Activated CD4-positive, alpha-beta T cell treated with anti-CD3 and anti-CD28 coated beads, Interleukin-10, Interleukin-2, amounts not matched to agents 100 ng/mL and 50 ng/mL, durations not matched to agents 16 hours and 8 hours (primary cell): ENCODE data around the gene GLRA1.
A peak's percentile ranks its signal among the peaks of the same experiment; 100 is the strongest.
"Not testable (repeated sequence)": the region's sequence is repeated elsewhere in the genome, so short reads cannot be mapped to it uniquely, and the experiment has no call there.

ENCODE experiments used
- DNase-seq: peaks from one replicate; pipeline ENCODE4 v3.0.0-alpha.2; 2020

GLRA1 gene

DNA sequence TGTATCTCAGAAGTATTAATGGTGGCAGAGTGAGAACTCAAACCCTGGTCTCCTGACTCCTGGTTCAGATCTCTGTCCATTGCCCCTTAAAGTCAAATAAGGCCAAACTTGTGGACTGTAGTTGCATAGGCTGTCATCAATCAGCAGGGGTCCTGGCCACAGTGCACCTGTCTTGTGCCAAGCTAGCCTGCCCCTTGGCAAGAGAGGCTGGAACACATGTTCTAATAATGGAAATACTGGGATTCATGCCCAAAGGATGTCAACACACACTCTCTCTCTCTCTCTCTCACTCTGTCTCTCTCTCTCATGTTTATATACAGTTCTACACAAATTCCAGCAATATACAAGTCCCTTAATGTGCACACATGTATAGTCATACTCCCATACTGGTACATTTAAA, 44.3 kb downstream of the GLRA1 start:
- DNase-seq, result no peak

- no peak for DNase-seq
These were observed 51.0 kb downstream of the GLRA1 start for GRCh38 chr5:151873701-151874100.

DNA sequence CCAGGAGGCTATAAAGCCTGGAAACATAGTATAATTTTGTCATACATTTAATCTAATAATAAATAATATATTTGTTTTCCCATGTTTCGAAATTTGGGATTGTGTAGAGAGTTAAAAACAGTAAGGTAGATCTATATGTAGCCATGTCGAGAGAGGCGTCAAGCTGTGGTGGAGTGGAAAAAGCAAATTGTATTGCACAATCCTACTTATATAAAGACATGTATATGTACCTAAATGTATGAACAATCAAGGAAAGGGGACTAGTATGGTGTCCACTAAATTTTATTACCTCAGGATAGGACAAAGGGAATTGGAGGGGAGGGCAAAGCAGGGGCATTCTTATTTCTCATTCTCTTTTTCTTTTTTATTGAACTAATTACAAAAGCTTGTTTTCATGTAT, 52.0 kb downstream of the GLRA1 start:
- no peak for DNase-seq

GRCh38 chr5:151870820-151871219, 53.8 kb downstream of the GLRA1 start:
- DNase-seq, result peak; percentile 4

GRCh38 chr5:151870271-151870670, 54.4 kb downstream of the GLRA1 start:
- no peak for DNase-seq

- no peak for DNase-seq
These were observed 54.8 kb downstream of the GLRA1 start for GRCh38 chr5:151869843-151870242.

GRCh38 chr5:151868451-151868850, 56.2 kb downstream of the GLRA1 start:
- DNase-seq, result peak; percentile 19

DNA sequence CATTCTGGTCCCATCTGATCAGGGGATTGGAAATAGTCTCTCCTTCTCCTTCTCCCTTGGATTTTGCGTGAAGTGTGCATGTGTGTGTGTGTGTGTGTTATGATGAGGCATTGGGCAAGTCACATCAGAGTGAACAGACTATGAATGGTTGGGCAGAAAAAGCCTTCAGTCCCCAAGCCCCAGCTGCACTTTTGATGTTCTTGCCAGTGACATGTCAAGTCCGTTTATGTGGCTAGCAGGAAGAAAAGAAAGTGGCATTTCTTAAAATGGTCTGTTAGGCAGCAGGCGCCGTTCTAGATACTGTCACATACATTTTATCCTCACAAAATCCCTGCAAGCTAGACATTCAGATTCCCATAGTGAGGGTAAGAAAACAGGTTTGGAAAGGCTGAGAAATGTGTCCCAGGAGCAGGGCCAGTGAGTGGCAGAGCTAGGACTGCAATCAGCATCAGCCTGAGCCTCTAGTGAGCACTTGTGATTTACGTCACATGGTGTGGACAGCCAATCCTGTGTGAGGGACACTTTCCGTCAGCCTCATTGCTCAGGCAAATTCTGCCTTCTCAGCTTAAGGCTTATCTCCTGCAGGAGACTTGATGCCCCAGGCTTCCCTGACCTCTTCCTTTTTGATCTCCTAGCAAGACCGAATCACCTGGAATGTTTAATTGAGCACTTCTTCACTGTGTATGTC, 60.4 kb downstream of the GLRA1 start:
- no peak for DNase-seq

GRCh38 chr5:151863566-151863965, 61.1 kb downstream of the GLRA1 start:
- no peak for DNase-seq

DNA sequence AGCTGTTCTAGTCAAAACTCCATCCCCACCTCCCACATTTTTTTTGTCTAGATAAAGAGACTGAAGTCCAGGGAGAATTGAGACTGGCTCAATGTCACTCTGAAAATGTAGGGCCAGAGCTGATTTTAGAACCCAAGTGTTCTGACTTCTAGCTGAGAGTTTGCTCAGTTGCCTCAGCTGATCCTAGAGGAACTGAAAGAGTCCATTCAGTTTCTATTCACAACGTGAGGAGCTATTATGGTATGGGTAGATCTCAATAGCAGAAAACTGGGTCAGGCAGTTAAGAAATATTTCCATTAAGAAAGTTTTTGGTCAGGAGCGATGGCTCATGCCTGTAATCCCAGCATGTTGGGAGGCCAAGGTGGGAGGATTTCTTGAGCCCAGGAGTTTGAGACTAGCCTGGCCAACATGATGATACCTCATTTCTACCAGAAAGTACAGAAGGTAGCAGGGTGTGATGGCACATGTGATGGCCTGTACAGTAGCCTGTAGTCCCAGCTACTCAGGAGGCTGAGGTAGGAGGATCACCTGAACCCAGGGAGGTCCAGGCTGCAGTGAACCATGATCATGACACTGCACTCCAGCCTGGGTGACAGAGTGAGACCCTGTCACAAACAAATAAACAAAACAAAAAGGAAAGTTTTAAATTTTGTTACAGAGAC, 61.7 kb downstream of the GLRA1 start:
- no peak for DNase-seq

DNA sequence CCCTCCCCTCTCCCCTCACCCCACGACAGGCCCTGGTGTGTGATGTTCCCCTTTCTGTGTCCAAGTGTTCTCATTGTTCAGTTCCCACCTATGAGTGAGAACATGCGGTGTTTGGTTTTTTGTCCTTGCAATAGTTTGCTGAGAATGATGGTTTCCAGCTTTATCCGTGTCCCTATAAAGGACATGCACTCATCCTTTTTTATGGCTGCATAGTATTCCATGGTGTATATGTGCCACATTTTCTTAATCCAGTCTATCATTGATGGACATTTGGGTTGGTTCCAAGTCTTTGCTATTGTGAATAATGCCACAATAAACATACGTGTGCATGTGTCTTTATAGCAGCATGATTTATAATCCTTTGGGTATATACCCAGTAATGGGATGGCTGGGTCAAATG, 63.8 kb downstream of the GLRA1 start:
- DNase-seq, result not testable (repeated sequence)

DNA sequence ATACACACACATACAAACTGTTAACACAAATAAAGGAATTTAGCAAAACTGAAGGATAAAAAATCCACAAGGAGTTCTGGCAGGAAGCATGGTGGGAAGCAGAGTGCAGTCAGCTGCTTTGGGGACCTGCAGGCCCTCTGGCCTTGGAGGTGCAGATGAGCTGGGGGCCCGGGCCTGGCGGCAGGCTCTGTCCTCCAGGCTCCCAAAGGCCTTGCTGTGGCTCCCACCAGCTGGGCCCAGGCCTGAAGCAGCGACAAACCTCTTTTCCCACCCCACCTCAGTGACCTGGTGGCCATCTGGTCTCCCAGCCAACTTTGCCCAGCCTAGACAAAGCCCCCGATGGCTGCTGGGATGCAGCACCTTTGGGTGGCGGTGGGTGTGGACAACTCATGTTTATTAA, 67.8 kb downstream of the GLRA1 start:
- DNase-seq, result no peak

GRCh38 chr5:151855701-151856100, 69.0 kb downstream of the GLRA1 start:
- no peak for DNase-seq

DNA sequence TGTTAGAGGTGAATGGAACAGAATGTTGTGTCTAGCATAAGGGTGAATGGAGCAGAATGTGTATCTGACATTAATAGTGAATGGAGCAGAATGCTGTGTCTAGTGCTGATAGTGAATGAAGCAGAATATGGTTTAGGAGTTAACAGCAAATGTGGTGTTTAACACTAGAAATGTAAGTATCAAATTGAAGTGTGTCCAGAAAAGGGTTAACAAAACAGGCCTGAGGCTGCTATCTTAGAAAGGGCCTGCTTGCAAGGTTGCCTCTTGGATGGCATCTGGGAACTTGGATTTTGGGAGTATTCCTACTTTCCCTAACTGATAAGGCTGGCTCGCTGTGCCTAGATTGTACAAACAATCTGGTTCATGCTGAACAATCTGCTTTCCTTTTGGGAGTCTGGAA, 76.8 kb downstream of the GLRA1 start:
- DNase-seq, result no peak

DNA sequence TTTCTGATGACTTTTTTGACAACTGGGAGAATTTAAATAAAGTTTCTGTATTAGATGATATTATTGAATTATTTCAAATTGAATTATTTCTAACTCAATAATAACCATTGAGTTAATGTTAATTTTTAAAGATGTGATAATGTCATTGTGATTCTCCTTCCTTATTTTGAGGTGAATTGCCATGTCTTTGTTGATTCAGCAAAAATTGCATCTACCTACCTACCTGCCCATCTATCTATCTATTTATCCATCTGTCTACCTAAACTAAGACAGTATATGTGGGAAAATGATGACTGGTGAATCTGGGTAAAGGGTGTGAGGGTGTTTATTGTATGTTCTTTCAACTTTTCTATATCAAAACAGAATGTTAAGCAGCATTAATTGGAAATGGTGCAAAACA, 77.9 kb downstream of the GLRA1 start:
- DNase-seq, result no peak

- DNase-seq, result not testable (repeated sequence)
These were observed 91.8 kb downstream of the GLRA1 start for GRCh38 chr5:151832843-151833242.

- no peak for DNase-seq
These were observed 95.3 kb downstream of the GLRA1 start for GRCh38 chr5:151829370-151829769.

- DNase-seq, result peak; percentile 36
These were observed 99.2 kb downstream of the GLRA1 start for GRCh38 chr5:151825445-151825844.

- no peak for DNase-seq
These were observed 102.5 kb downstream of the GLRA1 start for GRCh38 chr5:151822141-151822540.

DNA sequence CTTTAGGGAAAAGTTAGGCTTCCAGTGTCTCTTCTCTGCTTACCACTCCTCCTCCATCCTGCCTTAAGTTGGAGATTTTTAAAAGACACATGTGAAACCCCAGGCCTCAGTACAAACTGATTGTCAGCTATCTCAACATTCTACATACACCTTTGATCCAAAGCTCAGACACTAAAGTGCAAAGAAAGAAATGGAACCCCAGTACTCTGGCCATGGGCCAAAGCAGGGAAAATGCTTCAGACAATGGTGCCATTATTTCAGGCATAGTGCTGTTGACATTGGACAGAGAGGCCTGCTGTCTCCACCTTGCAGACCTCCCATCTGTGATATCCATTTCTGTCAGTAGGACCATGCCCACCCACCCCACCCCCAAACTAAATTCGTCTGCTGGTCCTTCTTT, 103.7 kb downstream of the GLRA1 start:
- no peak for DNase-seq

GRCh38 chr5:151820271-151820670, 104.4 kb downstream of the GLRA1 start:
- DNase-seq, result no peak

GRCh38 chr5:151819830-151820229, 104.8 kb downstream of the GLRA1 start:
- DNase-seq, result no peak

DNA sequence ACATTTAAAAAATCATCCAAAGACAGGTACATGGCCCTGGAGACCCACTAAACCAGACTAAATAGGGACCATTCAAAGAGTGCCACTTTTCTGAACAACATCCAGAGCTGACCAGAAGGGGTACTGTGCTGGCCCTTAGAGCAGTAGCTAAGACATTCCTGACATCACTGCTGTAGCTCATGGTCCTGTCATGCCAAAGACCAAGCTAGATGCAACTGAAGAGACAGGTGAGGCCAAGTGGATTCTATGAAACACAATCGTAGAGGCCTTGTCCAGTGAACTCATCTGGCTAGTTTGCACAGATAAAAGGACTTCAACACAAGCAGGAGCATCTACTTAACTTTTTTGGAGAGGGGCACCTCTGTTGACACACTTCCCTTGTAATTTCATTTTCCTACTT, 109.6 kb downstream of the GLRA1 start:
- DNase-seq, result no peak

DNA sequence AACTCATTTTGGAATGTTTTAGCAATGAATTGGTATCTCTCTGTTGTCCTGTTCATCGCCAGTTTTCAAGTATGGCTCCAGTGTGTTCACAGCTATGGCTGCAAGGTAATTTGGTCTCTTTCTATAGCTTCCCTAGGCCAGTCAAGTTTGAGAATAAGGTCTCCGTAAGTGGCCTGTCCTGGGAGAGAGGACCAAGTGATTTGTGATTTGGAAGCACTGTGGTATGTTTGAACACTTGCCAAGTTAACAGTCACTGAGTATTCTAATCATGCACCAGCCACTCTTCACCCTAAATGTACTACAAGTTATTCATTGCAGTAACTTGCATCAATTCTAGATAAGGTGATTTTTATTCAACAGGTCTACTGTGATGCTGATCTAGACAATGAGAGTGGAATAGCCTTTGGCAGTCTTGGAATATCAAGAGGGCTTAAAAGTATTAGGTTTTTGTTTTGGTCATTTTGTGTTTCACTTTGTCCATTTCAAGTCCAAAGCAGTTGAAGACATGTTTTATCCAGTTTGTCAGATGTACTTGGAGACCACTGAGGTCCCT, 111.8 kb downstream of the GLRA1 start:
- DNase-seq, result no peak
